SU-DHL-6 (cell line): ENCODE measurements around the gene ZBTB7B.
A peak's percentile ranks its signal among the peaks of the same experiment; 100 is the strongest.

Experiments used
- H2AFZ ChIP-seq: fragments of 200-600 bp; sonication (generic); 2 replicates; pipeline ENCODE4 v1.6.1; 2014; ENCODE audit warnings: low read depth, mild to moderate bottlenecking, moderate library complexity, mixed read lengths, antibody characterized with exemption, low read length; ENCODE audit not compliant: severe bottlenecking
- H3F3A ChIP-seq: fragments of 200-600 bp; shearing (Covaris generic); 2 replicates; pipeline ENCODE4 v1.6.0; 2016; ENCODE audit warnings: antibody characterized with exemption, mild to moderate bottlenecking; ENCODE audit not compliant: insufficient read depth
- H3K27ac ChIP-seq: fragments of 200-600 bp; sonication (generic); 2 replicates; pipeline ENCODE4 v1.5.1; 2016; ENCODE audit warnings: low read depth, mild to moderate bottlenecking, low read length, moderate library complexity, mixed read lengths
- H3K27me3 ChIP-seq: fragments of 200-600 bp; sonication (generic), shearing (Covaris generic); 2 replicates; pipeline ENCODE4 v1.6.0; 2014; ENCODE audit warnings: mild to moderate bottlenecking, low read length
- H3K36me3 ChIP-seq: fragments of 200-600 bp; sonication (generic); 2 replicates; pipeline ENCODE4 v1.6.1; 2014; ENCODE audit warnings: mild to moderate bottlenecking, low read length, mixed read lengths
- H3K4me2 ChIP-seq: fragments of 300-600, 200-600 bp; shearing (Covaris generic), sonication (generic); 2 replicates; pipeline ENCODE4 v1.6.0; 2014; ENCODE audit warnings: low read length, low read depth, mild to moderate bottlenecking; ENCODE audit not compliant: poor library complexity, severe bottlenecking
- H3K4me3 ChIP-seq: fragments of 200-600 bp; sonication (generic); 2 replicates; pipeline ENCODE4 v1.5.1; 2014; ENCODE audit warnings: antibody characterized with exemption, low read length, mild to moderate bottlenecking, mixed read lengths; ENCODE audit not compliant: insufficient read depth, poor library complexity, severe bottlenecking
- H3K79me2 ChIP-seq: fragments of 200-600 bp; sonication (generic); 2 replicates; pipeline ENCODE4 v1.6.1; 2014; ENCODE audit warnings: mild to moderate bottlenecking, low read length, moderate library complexity; ENCODE audit not compliant: insufficient read depth
- H3K9ac ChIP-seq: fragments of 200-600 bp; sonication (generic); 2 replicates; pipeline ENCODE4 v1.7.0; 2014; ENCODE audit warnings: mild to moderate bottlenecking, low read length
- H3K9me2 ChIP-seq: fragments of 200-600 bp; sonication (generic); replicated peaks from 2 replicates; pipeline ENCODE4 v1.6.1; 2014; ENCODE audit warnings: low read length; ENCODE audit not compliant: insufficient read depth
- H3K9me3 ChIP-seq: fragments of 200-600 bp; sonication (generic); 2 replicates; pipeline ENCODE4 v1.6.1; 2014; ENCODE audit warnings: low read length, mixed read lengths; ENCODE audit not compliant: insufficient read depth
- H4K20me1 ChIP-seq: fragments of 200-600 bp; sonication (generic); 2 replicates; pipeline ENCODE4 v1.6.1; 2014; ENCODE audit warnings: low read depth, mild to moderate bottlenecking, antibody characterized with exemption, low read length, moderate library complexity, mixed read lengths
- CTCF ChIP-seq: fragments of 200-600 bp; sonication (generic); IDR thresholded peaks from one replicate; pipeline ENCODE4 v1.5.1; 2017; ENCODE audit warnings: antibody characterized with exemption, mild to moderate bottlenecking, low read length, moderate library complexity; ENCODE audit not compliant: insufficient read depth, poor library complexity, severe bottlenecking
- EZH2phosphoT487 ChIP-seq: fragments of 200-600 bp; sonication (generic), shearing (Covaris generic); conservative IDR thresholded peaks from 2 replicates; pipeline ENCODE4 v1.6.1; 2018; ENCODE audit warnings: mild to moderate bottlenecking, antibody characterized with exemption, low read length, moderate library complexity, mixed read lengths

ZBTB7B gene

DNA sequence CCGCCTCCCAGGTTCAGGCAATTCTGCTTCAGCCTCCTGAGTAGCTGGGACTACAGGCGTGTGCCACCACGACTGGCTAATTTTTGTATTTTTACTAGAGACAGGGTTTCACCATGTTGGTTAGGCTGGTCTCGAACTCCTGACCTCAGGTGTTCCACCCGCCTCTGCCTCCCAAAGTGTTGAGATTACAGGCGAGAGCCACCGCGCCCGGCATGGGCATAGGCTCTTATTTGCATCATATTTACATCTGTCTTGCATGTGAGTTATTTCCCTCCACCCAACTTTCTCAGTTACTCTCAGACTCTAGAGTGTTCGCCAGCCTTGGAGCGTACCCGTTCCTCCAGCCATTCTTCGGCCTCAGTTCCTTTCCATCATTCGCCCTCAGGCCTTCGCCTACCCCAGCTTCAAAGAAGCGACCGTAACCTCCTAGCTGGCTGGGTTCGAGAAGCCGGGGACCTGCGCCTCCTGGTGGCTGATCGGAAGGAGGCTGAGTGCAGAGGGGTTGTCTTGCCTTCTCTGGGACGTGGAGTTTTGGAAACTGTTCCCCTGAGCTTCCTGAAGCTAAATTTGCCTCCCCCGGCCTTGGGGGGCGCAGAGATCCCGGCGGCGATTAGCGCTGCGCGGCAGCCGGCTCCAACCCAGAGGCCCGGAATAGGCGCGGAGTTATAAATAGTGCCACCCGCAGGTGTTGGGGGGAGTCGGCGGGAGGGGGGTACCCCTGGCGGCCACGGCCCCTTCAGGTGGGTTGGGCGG, 3.6 kb upstream of the ZBTB7B start:
- Histone ChIP-seq H3F3A (peaks cover 16% of the 10 kb centered on the region), H3K9me3 (no peaks in the 10 kb centered on the region), H2AFZ (no peak overlapping the region), H3K79me2 (no peaks in the 10 kb centered on the region), H3K4me3 (peak overlapping the region; percentile 30), H3K9me2 (no peaks in the 10 kb centered on the region), H4K20me1 (no peaks in the 10 kb centered on the region), H3K4me2 (peak overlapping the region; percentile 60), H3K27me3 (no peaks in the 10 kb centered on the region), H3K36me3 (no peaks in the 10 kb centered on the region), H3K27ac (no peak overlapping the region), H3K9ac (no peak overlapping the region)
- TF ChIP-seq EZH2phosphoT487 (no peak), CTCF (peak; percentile 96)

- H3K9ac ChIP-seq = peak overlapping the region; percentile 25
- no peaks in the 10 kb centered on the region for H3K79me2 ChIP-seq
- TF ChIP-seq EZH2phosphoT487 (peak; percentile 93; the same call in 1 of the 2 replicates), CTCF (no peak)
- no peaks in the 10 kb centered on the region for H3K27me3 ChIP-seq
- peak overlapping the region; percentile 40 for H3K4me3 ChIP-seq
- H3K4me2 ChIP-seq = peak overlapping the region; percentile 60
- no peak overlapping the region for H2AFZ ChIP-seq
- no peaks in the 10 kb centered on the region for H3K9me2 ChIP-seq
- H3F3A ChIP-seq = peaks cover 16% of the 10 kb centered on the region
- H4K20me1 ChIP-seq = no peaks in the 10 kb centered on the region
- no peaks in the 10 kb centered on the region for H3K36me3 ChIP-seq
- H3K9me3 ChIP-seq = no peaks in the 10 kb centered on the region
- peak overlapping the region; percentile 50 for H3K27ac ChIP-seq
These were observed 2.8 kb upstream of the ZBTB7B start for GRCh38 chr1:154999571-155000410.

DNA sequence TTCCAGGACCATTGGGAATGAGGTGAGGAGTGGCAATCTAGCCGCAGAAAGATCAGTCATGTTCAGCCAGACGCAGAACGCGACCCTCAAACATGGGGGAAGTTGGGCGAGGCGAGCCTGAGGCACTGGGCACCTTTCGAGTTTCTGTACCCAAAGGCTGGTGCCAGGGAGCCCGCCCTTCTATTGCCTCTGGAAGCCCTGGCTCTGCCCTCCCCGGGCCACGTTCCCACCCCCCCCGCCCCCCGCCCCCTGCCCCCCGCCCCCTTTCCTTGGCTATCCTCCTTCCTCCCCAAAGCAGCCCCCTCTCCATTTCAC, 2.2 kb upstream of the ZBTB7B start:
- peak overlapping the region; percentile 38; the same call in 1 of the 2 replicates for H3K9ac ChIP-seq
- TF ChIP-seq EZH2phosphoT487 (no peak), CTCF (no peak)
- H3K79me2 ChIP-seq = no peaks in the 10 kb centered on the region
- H3K27ac ChIP-seq = peak overlapping the region; percentile 50
- peak overlapping the region; percentile 50 for H3K4me3 ChIP-seq
- H3K27me3 ChIP-seq = no peaks in the 10 kb centered on the region
- no peaks in the 10 kb centered on the region for H3K9me3 ChIP-seq
- peaks cover 16% of the 10 kb centered on the region for H3F3A ChIP-seq
- peak overlapping the region; percentile 69 for H3K4me2 ChIP-seq
- H3K9me2 ChIP-seq = no peaks in the 10 kb centered on the region
- no peaks in the 10 kb centered on the region for H4K20me1 ChIP-seq
- H3K36me3 ChIP-seq = no peaks in the 10 kb centered on the region
- no peak overlapping the region for H2AFZ ChIP-seq
